ENCODE data around the gene DMD.

The DMD gene

DNA sequence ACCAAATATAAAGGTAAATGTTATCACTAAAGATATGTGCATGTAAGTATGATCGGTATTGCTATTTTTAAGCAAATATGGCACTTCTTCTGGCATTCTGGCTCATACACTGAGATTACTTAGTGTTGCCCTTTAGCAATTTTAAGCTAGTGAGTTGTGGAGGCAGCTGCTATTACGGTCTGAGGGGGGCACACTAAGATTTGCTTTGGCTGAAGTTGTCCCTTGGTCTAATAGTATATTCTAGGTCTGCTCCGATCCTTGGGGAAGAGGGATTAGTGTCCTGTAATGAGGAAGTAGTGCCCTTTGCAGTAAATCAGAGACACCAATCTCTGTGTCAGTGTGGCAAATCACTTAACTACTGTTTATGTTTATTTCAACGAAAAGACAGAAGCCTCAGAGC, 1943.0 kb downstream of the DMD start:
- no peaks in the 10 kb centered on the region for H3K9me3 ChIP-seq (ENCODE audit: control insufficient read depth, low read length)
- no peak overlapping the region for H3K4me3 ChIP-seq (ENCODE audit: insufficient read depth, low read depth, low read length, poor library complexity, severe bottlenecking)
- H3K27ac ChIP-seq (ENCODE audit: insufficient read depth, low read length, poor library complexity, severe bottlenecking), result no peak overlapping the region
- DNase-seq, result no peak
- no peaks in the 10 kb centered on the region for H3K36me3 ChIP-seq (ENCODE audit: control insufficient read depth, insufficient read depth, low read length)
- no peaks in the 10 kb centered on the region for H3K27me3 ChIP-seq (replicated peaks; ENCODE audit: control insufficient read depth, insufficient read depth, low read length, poor library complexity, severe bottlenecking)
- no peaks in the 10 kb centered on the region for H3K4me1 ChIP-seq (ENCODE audit: control insufficient read depth, insufficient read depth, low read length, poor library complexity, severe bottlenecking)

DNA sequence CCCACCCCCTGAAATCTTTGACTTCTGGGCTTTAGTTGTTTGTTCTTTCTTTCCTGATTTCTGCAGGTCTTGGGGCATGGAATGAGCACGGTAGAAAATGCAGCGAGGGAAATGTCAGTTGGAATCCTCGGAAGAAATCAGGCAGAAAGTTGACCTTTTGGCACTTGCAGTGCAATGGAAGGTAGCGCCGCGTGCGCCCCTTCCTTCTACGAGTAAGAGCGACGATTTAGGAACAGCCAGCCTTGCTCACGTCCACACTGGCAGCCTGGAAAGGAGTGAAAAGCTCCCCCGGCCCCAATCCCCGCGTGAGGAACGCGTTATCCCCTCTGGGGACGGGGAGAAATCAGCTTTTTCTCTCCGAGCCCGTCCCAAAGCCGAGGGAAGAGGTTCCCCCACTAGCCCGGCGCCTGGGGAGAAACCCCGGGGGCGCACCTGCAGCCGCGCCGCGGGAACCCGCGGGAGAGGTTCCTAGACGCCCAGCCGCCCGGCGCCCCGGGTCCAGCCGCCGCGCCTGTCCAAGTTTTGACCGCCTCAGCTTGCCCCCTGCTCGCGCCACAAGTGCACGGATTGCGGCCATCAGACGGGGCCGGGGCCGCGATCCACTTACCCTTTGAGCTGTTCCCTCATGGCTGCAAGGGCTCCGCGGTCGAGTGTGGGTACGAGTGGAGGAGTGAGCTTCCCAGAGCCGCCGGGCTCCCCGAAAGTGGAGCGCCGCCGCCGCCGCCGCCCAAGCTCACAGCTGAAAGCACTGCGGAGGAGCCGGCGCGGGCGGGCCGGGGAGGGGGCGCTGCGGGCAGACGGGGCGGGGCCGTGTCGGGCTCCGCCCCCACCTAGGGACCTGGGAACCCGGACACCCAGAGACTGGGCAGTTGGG, 1944.9 kb downstream of the DMD start:
- no peaks in the 10 kb centered on the region for H3K27me3 ChIP-seq (replicated peaks; ENCODE audit: control insufficient read depth, insufficient read depth, low read length, poor library complexity, severe bottlenecking)
- DNase-seq, result no peak
- H3K27ac ChIP-seq (ENCODE audit: insufficient read depth, low read length, poor library complexity, severe bottlenecking), result no peak overlapping the region

DNA sequence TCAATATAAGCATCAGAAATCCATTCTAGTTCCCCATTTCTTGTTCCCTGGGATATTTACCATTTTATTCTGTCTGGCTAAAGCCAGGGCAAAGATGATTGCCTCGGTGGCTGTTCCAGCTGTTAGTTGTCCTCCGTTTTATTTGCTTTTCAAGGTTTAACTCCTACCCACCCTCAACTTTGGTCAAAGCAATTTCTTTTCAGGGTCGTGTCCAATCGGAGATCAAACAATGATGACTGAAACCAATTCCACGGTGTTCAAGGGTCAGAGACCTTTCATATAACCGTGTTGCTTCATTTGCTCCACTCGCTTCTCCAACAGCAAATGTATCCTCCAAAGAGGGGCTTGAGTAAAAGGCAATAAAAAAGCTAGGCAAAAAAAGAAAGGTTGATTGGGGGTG, 1946.0 kb downstream of the DMD start:
- no peak overlapping the region for H3K4me3 ChIP-seq (ENCODE audit: insufficient read depth, low read depth, low read length, poor library complexity, severe bottlenecking)
- H3K27me3 ChIP-seq (replicated peaks; ENCODE audit: control insufficient read depth, insufficient read depth, low read length, poor library complexity, severe bottlenecking), result no peaks in the 10 kb centered on the region
- no peaks in the 10 kb centered on the region for H3K9me3 ChIP-seq (ENCODE audit: control insufficient read depth, low read length)
- H3K27ac ChIP-seq (ENCODE audit: insufficient read depth, low read length, poor library complexity, severe bottlenecking), result no peak overlapping the region
- no peaks in the 10 kb centered on the region for H3K36me3 ChIP-seq (ENCODE audit: control insufficient read depth, insufficient read depth, low read length)
- no peaks in the 10 kb centered on the region for H3K4me1 ChIP-seq (ENCODE audit: control insufficient read depth, insufficient read depth, low read length, poor library complexity, severe bottlenecking)
- no peak for DNase-seq

More for the DNA sequence above, 1944.9 kb downstream of the DMD start:
- Histone ChIP-seq H3K36me3 (ENCODE audit: control insufficient read depth, insufficient read depth, low read length) (no peaks in the 10 kb centered on the region), H3K4me3 (ENCODE audit: insufficient read depth, low read depth, low read length, poor library complexity, severe bottlenecking) (peak overlapping the region; percentile 29), H3K4me1 (ENCODE audit: control insufficient read depth, insufficient read depth, low read length, poor library complexity, severe bottlenecking) (no peaks in the 10 kb centered on the region), H3K9me3 (ENCODE audit: control insufficient read depth, low read length) (no peaks in the 10 kb centered on the region)

- Histone ChIP-seq H3K9me3 (ENCODE audit: control insufficient read depth, low read length) (no peaks in the 10 kb centered on the region), H3K4me1 (ENCODE audit: control insufficient read depth, insufficient read depth, low read length, poor library complexity, severe bottlenecking) (no peaks in the 10 kb centered on the region), H3K4me3 (ENCODE audit: insufficient read depth, low read depth, low read length, poor library complexity, severe bottlenecking) (no peak overlapping the region), H3K36me3 (ENCODE audit: control insufficient read depth, insufficient read depth, low read length) (no peaks in the 10 kb centered on the region), H3K27ac (ENCODE audit: insufficient read depth, low read length, poor library complexity, severe bottlenecking) (no peak overlapping the region), H3K27me3 (replicated peaks; ENCODE audit: control insufficient read depth, insufficient read depth, low read length, poor library complexity, severe bottlenecking) (no peaks in the 10 kb centered on the region)
- DNase-seq, result no peak
Observed at GRCh38 chrX:31260351-31260750, 1951.0 kb downstream of the DMD start.

DNA sequence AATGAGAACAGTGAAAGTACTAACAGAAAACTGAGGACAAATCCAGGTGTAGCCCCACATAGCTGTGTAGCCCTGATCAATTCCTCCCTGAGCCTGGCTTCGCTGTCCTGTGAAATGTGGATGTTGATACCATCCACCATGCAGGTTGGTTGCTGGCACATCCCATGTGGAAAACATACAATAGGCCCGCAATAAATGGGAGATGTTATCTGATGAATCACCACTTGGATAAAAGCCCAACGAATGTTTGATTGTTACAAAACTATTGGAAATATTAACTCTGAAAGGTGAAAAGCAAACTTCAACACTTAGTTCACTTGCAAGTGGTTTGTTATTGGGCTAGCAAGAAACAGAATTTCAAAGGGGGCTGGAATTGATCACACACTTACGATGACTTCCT, 1953.2 kb downstream of the DMD start:
- Histone ChIP-seq H3K27me3 (replicated peaks; ENCODE audit: control insufficient read depth, insufficient read depth, low read length, poor library complexity, severe bottlenecking) (no peaks in the 10 kb centered on the region), H3K27ac (ENCODE audit: insufficient read depth, low read length, poor library complexity, severe bottlenecking) (no peak overlapping the region), H3K4me1 (ENCODE audit: control insufficient read depth, insufficient read depth, low read length, poor library complexity, severe bottlenecking) (no peaks in the 10 kb centered on the region), H3K9me3 (ENCODE audit: control insufficient read depth, low read length) (no peaks in the 10 kb centered on the region), H3K36me3 (ENCODE audit: control insufficient read depth, insufficient read depth, low read length) (no peaks in the 10 kb centered on the region), H3K4me3 (ENCODE audit: insufficient read depth, low read depth, low read length, poor library complexity, severe bottlenecking) (no peak overlapping the region)
- DNase-seq, result no peak

- Histone ChIP-seq H3K27ac (ENCODE audit: insufficient read depth, low read length, poor library complexity, severe bottlenecking) (no peak overlapping the region), H3K27me3 (replicated peaks; ENCODE audit: control insufficient read depth, insufficient read depth, low read length, poor library complexity, severe bottlenecking) (no peaks in the 10 kb centered on the region), H3K36me3 (ENCODE audit: control insufficient read depth, insufficient read depth, low read length) (no peaks in the 10 kb centered on the region), H3K4me1 (ENCODE audit: control insufficient read depth, insufficient read depth, low read length, poor library complexity, severe bottlenecking) (no peaks in the 10 kb centered on the region), H3K9me3 (ENCODE audit: control insufficient read depth, low read length) (no peaks in the 10 kb centered on the region), H3K4me3 (ENCODE audit: insufficient read depth, low read depth, low read length, poor library complexity, severe bottlenecking) (no peak overlapping the region)
- DNase-seq, result no peak
Observed at GRCh38 chrX:31255310-31256033, 1955.9 kb downstream of the DMD start.

DNA sequence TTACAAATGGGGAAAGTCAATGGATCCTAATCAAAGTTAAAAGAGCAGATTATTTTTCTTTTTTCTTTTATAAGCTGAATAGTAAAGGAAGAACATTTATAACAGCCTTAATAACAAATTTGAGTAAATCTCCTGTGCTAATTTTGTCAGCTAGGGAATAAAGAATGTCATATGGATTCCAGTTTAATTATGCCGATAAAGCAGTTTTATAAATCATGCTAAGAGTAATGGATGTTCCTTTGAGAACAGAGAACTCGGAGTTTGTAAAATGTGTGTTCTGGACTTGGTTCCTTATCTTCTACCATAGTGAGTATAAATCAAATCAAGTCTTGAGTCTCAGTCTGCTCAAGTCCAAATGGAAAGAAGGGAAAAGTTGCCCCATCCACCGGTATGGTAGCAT, 1959.2 kb downstream of the DMD start:
- Histone ChIP-seq H3K4me3 (ENCODE audit: insufficient read depth, low read depth, low read length, poor library complexity, severe bottlenecking) (no peak overlapping the region), H3K4me1 (ENCODE audit: control insufficient read depth, insufficient read depth, low read length, poor library complexity, severe bottlenecking) (no peaks in the 10 kb centered on the region), H3K36me3 (ENCODE audit: control insufficient read depth, insufficient read depth, low read length) (no peaks in the 10 kb centered on the region), H3K27ac (ENCODE audit: insufficient read depth, low read length, poor library complexity, severe bottlenecking) (no peak overlapping the region), H3K9me3 (ENCODE audit: control insufficient read depth, low read length) (no peaks in the 10 kb centered on the region), H3K27me3 (replicated peaks; ENCODE audit: control insufficient read depth, insufficient read depth, low read length, poor library complexity, severe bottlenecking) (no peaks in the 10 kb centered on the region)
- no peak for DNase-seq

- Histone ChIP-seq H3K27me3 (replicated peaks; ENCODE audit: control insufficient read depth, insufficient read depth, low read length, poor library complexity, severe bottlenecking) (no peaks in the 10 kb centered on the region), H3K4me3 (ENCODE audit: insufficient read depth, low read depth, low read length, poor library complexity, severe bottlenecking) (no peak overlapping the region), H3K36me3 (ENCODE audit: control insufficient read depth, insufficient read depth, low read length) (no peaks in the 10 kb centered on the region), H3K4me1 (ENCODE audit: control insufficient read depth, insufficient read depth, low read length, poor library complexity, severe bottlenecking) (no peaks in the 10 kb centered on the region), H3K9me3 (ENCODE audit: control insufficient read depth, low read length) (no peaks in the 10 kb centered on the region), H3K27ac (ENCODE audit: insufficient read depth, low read length, poor library complexity, severe bottlenecking) (no peak overlapping the region)
- no peak for DNase-seq
Observed at GRCh38 chrX:31251336-31251735, 1960.0 kb downstream of the DMD start.

DNA sequence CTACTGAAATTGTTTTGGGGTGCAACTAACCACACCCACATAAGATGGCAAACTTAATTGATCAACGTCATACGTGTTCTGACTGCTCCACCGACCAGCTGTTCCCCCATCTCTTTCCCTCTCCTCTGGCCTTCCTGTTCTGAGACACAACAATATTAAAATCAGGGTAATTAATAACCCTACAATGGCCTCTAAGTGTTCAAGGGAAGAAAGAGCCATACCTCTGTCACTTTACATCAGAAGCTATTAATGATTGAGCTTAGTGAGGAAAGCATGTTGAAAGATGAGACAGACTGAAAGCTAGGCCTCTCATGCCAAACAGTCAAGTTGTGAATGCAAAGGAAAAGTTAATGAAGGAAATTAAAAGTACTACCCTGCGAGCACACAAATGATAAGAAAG, 1965.6 kb downstream of the DMD start:
- no peak overlapping the region for H3K27ac ChIP-seq (ENCODE audit: insufficient read depth, low read length, poor library complexity, severe bottlenecking)
- H3K27me3 ChIP-seq (replicated peaks; ENCODE audit: control insufficient read depth, insufficient read depth, low read length, poor library complexity, severe bottlenecking), result no peaks in the 10 kb centered on the region
- no peaks in the 10 kb centered on the region for H3K9me3 ChIP-seq (ENCODE audit: control insufficient read depth, low read length)
- no peak overlapping the region for H3K4me3 ChIP-seq (ENCODE audit: insufficient read depth, low read depth, low read length, poor library complexity, severe bottlenecking)
- H3K4me1 ChIP-seq (ENCODE audit: control insufficient read depth, insufficient read depth, low read length, poor library complexity, severe bottlenecking), result no peaks in the 10 kb centered on the region
- H3K36me3 ChIP-seq (ENCODE audit: control insufficient read depth, insufficient read depth, low read length), result no peaks in the 10 kb centered on the region
- DNase-seq, result no peak

GRCh38 chrX:31243804-31244203, 1967.5 kb downstream of the DMD start:
- H3K9me3 ChIP-seq (ENCODE audit: control insufficient read depth, low read length), result no peaks in the 10 kb centered on the region
- no peak for DNase-seq
- H3K27ac ChIP-seq (ENCODE audit: insufficient read depth, low read length, poor library complexity, severe bottlenecking), result no peak overlapping the region
- no peaks in the 10 kb centered on the region for H3K27me3 ChIP-seq (replicated peaks; ENCODE audit: control insufficient read depth, insufficient read depth, low read length, poor library complexity, severe bottlenecking)
- no peaks in the 10 kb centered on the region for H3K36me3 ChIP-seq (ENCODE audit: control insufficient read depth, insufficient read depth, low read length)
- no peaks in the 10 kb centered on the region for H3K4me1 ChIP-seq (ENCODE audit: control insufficient read depth, insufficient read depth, low read length, poor library complexity, severe bottlenecking)
- no peak overlapping the region for H3K4me3 ChIP-seq (ENCODE audit: insufficient read depth, low read depth, low read length, poor library complexity, severe bottlenecking)
